Ramos (cell line): ENCODE data around the gene RARS2.
"Not testable (repeated sequence)": the region's sequence is repeated elsewhere in the genome, so short reads cannot be mapped to it uniquely, and the experiment has no call there.

Experiments used
- in situ Hi-C: fragments of 300-500 bp; cut with MboI; formaldehyde crosslinking; loops from one replicate; pipeline ENCODE4 v1.14.3; 2022; ENCODE audit warnings: low sequenced_read_pairs; ENCODE audit not compliant: unreplicated experiment

The RARS2 gene, protein sequence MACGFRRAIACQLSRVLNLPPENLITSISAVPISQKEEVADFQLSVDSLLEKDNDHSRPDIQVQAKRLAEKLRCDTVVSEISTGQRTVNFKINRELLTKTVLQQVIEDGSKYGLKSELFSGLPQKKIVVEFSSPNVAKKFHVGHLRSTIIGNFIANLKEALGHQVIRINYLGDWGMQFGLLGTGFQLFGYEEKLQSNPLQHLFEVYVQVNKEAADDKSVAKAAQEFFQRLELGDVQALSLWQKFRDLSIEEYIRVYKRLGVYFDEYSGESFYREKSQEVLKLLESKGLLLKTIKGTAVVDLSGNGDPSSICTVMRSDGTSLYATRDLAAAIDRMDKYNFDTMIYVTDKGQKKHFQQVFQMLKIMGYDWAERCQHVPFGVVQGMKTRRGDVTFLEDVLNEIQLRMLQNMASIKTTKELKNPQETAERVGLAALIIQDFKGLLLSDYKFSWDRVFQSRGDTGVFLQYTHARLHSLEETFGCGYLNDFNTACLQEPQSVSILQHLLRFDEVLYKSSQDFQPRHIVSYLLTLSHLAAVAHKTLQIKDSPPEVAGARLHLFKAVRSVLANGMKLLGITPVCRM

DNA sequence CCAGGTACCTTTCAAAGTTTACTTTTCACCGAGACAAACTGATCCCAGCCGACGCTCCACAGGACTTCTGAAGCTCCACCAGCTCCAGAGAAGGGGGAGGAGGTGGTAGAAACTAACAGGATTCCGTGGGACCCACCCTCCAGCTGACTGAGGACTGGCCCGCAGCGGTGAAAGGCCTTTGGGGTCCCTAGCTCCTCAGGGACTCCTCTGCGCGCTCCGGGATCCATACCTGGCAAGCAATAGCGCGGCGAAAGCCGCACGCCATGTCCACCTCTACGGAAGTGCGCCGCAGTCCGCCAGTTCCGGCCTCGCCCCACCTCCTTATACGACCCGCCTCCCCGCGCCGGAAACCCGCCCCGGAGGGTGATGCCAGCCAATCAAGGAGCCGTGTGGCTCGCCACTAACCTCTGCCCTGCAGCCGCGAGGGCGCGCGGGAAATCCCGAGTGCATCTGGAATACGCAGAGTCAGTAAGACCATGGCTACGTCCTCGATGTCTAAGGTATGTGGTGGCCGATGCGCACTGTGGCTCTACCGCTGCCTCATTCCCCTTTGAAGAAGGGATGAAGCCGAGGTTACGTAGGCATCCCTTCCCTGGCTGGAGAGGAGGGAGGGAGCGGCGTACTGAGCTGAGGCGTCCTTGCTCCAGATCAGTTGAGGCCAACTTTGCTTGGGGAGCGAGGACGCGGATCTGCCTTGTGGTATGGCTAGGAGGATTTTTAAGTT, at the start of gene RARS2, which contains the start of gene ORC3:
Gene RARS2 (minus strand): TSS at position 295 of the 724 bp plus-strand sequence. CDS start 30 bp downstream, at position 265.
Gene ORC3 (plus strand): TSS at position 443 of the 724 bp plus-strand sequence. CDS start 34 bp downstream, at position 477.
- in situ Hi-C loops, result no loop called here

GRCh38 chr6:87639373-87639772, 49.6 kb upstream of the RARS2 start:
- in situ Hi-C loops, result no loop called here

DNA sequence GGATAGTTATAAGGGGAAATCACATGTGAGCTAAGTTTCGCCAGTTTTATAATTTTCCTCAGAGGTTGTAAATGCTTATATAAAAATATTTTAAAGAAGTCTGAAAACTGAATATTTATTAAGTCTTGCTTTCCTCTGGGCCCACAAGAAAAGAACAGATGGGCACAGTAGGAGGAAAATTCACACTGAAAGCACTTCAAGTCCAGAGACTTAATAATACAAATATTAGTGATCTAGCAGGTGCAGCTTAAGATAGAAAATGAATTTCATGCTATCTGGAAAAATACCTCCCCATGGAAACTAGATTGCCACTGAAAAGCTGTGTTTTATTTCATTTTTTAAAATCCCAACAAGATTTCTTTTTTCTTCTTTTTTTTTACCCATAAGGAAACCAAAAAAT, 47.3 kb upstream of the RARS2 start:
- in situ Hi-C loops, result no loop called here

- in situ Hi-C loops, result no loop called here
Observed at GRCh38 chr6:87636315-87636714, 46.5 kb upstream of the RARS2 start.

GRCh38 chr6:87633851-87634250, 44.1 kb upstream of the RARS2 start:
- in situ Hi-C loops, result no loop called here

- in situ Hi-C loops, result no loop called here
Observed at GRCh38 chr6:87630746-87631145, 41.0 kb upstream of the RARS2 start.

- in situ Hi-C loops, result no loop called here
Observed at GRCh38 chr6:87628881-87629280, 39.1 kb upstream of the RARS2 start.

DNA sequence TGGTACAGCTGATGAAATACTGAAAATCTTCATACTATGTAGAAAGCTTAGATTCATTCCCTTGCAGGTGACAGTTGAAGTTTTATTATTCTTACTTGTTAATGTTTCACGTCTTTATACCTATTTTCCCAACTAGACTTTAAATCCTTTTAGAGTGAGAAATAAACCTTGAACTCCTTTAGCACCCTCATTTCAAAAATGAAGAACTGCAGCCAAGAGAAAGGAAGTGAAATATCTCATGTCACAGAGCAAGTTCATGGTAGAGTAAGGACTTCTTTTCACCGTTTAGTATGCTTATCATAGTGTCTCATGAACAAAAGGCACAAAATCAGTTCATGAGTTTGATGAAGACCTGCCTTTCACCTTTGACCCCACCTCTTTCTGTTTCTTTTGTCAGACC, 38.6 kb upstream of the RARS2 start:
- in situ Hi-C loops, result no loop called here

GRCh38 chr6:87623248-87623647, 33.5 kb upstream of the RARS2 start:
- in situ Hi-C loops, result no loop called here

DNA sequence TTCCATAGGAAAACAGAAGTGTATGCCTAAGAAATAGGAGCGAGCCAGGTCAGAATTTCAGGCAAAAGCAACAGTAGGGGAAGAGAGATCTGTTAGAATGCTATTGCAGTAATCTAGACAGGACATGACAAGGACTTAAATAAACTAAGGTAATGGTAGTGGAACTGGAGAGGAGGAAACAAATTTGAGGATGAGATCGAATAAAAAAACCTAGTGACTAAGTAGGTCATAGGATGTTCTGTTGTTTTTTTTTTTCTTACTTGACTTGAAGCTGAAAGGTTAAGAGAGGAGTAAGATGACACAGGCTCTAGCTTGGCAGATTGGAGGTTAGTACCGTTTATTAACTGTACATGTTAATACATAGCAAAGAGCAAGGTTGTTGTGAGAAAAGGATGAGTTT, 28.7 kb upstream of the RARS2 start:
- in situ Hi-C loops, result no loop called here

- in situ Hi-C loops, result no loop called here
Observed at GRCh38 chr6:87617405-87617804, 27.6 kb upstream of the RARS2 start.

DNA sequence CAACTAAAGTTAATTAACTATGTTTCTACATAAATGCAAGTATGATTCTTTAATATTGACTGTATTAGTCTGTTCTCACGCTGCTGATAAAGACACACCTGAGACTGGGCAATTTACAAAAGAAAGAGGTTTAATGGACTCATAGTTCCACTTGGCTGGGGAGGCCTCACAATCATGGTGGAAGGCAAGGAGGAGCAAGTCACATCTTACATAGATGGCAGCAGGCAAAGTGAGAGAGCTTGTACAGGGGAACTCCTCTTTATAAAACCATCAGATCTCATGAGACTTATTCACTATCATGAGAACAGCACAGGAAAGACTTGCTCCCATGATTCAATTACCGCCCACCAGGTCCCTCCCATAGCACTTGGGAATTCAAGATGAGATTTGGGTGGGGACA, 23.2 kb upstream of the RARS2 start:
- in situ Hi-C loops, result not testable (repeated sequence)

GRCh38 chr6:87608802-87609201, 19.0 kb upstream of the RARS2 start:
- in situ Hi-C loops, result no loop called here

DNA sequence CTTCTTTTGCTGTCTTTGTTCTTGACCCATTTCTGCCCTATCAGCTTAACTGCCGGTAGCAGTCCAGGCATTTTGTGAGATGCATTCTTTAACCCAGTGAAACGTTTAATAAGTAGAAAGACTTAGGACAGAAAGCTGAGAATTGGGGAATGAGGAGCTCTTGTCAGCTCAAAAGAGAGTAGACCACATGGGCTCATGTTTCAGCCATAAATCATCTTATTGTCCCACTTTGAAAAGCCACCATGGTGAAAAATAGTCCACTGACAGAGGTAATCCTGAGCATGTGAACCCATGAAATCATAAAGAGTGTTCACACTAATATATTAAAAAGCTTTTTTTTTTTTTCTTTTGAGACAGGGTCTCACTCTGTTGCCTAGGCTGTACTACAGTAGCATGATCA, 16.4 kb upstream of the RARS2 start:
- in situ Hi-C loops, result no loop called here

GRCh38 chr6:87600576-87600975, 10.8 kb upstream of the RARS2 start:
- in situ Hi-C loops, result no loop called here

DNA sequence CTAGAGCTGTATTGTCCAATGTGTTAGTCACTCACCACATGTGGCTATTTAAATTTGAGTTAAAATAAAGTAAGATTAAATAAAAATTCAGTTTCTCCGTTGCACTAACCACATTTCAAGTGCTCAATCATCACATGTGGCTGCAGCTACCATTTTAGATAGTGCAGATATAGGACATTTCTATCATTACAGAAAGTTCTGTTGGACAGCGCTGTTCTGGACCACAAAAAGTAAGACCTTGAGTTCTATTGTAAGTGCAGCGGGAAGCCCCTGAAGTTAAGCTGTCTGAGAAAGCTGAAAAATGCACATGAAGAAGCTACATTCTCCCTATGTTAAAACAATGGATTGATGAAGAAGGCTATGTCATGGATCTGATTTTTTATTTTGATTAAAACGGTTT, 1.2 kb upstream of the RARS2 start:
- in situ Hi-C loops, result no loop called here

DNA sequence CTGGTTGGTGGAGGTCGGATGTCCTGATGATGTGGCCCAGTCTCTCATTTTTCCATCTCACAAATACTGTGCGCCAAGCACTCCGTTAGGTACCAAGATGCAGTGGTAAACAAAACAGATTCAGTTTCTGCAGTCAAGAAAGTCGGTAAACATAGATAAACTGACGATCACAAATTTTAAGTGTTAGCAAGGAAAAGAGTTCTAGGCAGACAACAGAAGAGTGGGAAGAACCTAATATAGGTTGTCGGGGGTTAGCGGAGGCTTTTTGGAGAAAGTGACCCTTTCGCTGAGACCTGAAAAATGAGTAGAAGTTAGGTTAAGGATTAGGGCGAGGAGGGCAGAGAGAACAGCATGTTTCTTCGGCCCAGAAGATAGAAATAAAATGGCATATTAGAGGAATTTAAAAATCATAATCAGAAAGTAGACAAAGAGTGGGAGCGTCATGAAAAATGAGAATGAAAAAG, 662 bp upstream of the RARS2 start:
- in situ Hi-C loops, result no loop called here

DNA sequence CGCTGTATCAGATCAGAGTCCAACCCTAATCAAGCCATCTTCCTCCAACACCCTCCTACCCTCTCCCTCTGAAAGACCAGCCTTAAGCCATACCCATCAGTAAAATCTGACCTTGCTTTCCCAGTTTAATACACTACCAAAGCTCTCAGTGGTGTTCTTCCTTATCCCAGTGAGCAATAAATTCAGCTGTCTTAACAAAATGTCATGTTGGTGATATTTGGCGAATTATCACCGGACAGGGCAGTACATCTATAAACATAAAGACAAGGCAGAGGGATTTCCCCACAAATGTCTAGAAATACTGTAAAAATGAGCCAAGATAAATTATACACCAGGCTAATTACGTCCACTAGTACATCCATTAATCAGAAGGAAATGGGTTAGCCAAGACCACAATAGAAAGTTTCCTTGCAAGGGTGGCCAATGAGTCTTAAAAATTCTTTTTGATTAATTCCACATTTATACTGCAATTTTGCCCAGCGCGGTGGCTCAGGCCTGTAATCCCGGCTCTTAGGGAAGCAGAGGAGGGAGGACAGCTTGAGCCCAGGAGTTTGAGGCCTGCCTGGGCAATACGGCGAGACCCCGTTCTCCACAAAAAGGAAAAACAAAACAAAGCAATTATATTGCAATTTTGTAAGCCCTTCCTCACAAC, 905 bp downstream of the RARS2 start:
- in situ Hi-C loops, result no loop called here

GRCh38 chr6:87586371-87587077, 3.3 kb downstream of the RARS2 start:
- in situ Hi-C loops, result no loop called here

- in situ Hi-C loops, result no loop called here
Observed at GRCh38 chr6:87583822-87584221, 6.0 kb downstream of the RARS2 start.
